Heart left ventricle (tissue), 13 donors: ENCODE measurements around the gene FAM120B.
A peak's percentile ranks its signal among the peaks of the same experiment; 100 is the strongest.

Experiments
- POLR2A ChIP-seq, 2 donors: fragments of 450-650 bp; IDR thresholded peaks; one replicate each; pipeline ENCODE4 v1.6.1; 2017; ENCODE audit warnings: antibody characterized with exemption in 2 of 2, mild to moderate bottlenecking in 2 of 2, moderate library complexity in 2 of 2
- TF ChIP-seq, protein P1 (sequence below), 12 donors: fragments of 200-600 bp; sonication (generic) in 4 of 12; IDR thresholded peaks; one replicate each; pipeline versions ENCODE4 v1.5.0 to v1.8.0; 2018 to 2022; ENCODE audit warnings: antibody characterized with exemption in 12 of 12, mild to moderate bottlenecking in 5 of 12
- donor health status: ischemic (EF 13 %, LVEDD 7.1; RV severe dilation, severe dysfunction).
- donor health status: DM: no; HTN: yes; CAD: no.
- donor health status: DM: no; HTN: no; CAD: no.
- donor health status: ischemic (EF 25% LVEDD 6.9; RV normal size, moderate dysfunction).
- donor health status: ischemic (EF 25% LVEDD 5.7; RV mildly dilated, moderate dysfunction).
- donor health status: ischemic (EF 35%, LVEDD 5.7; RV mildly dilated, moderate dysfunction).
- donor health status: nonischemic (EF 11% LVEDD 7.7; RV severe dilation, severe dysfunction).
- donor health status: DM: yes; HTN: yes; CAD: no.
- donor health status: PGD.
- donor health status: ischemic (EF 29% LVEDD 5.4; RV normal size, mild dysfunction).
- donor health status: nonischemic (EF 23%, LVEDD 6.1; RV moderate dilation, normal function).

DNA sequence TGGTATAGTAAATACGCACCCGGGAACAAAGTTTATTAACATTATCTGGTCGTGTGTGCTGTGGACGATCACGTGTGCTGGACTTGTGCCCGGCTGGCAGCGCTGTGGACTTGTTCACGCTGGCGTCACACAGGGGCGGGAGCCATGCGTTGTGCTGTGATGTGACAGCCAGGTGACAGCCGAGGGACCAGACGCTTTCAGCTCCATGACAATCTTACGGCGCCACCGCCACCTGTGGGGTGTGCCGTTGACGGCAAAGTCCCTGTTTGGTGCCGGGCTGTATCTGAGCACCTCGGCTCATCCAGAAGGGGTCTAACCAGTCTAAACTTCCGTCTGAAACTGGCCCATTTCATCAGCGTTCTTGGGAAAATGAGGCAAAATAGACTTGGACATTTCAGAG is 40.9 kb upstream of the FAM120B start:
- TF ChIP-seq POLR2A (IDR thresholded peaks at IDR 0.05): no peak
- TF ChIP-seq, protein P1, sequence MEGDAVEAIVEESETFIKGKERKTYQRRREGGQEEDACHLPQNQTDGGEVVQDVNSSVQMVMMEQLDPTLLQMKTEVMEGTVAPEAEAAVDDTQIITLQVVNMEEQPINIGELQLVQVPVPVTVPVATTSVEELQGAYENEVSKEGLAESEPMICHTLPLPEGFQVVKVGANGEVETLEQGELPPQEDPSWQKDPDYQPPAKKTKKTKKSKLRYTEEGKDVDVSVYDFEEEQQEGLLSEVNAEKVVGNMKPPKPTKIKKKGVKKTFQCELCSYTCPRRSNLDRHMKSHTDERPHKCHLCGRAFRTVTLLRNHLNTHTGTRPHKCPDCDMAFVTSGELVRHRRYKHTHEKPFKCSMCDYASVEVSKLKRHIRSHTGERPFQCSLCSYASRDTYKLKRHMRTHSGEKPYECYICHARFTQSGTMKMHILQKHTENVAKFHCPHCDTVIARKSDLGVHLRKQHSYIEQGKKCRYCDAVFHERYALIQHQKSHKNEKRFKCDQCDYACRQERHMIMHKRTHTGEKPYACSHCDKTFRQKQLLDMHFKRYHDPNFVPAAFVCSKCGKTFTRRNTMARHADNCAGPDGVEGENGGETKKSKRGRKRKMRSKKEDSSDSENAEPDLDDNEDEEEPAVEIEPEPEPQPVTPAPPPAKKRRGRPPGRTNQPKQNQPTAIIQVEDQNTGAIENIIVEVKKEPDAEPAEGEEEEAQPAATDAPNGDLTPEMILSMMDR (IDR thresholded peaks at IDR 0.05): peak in 2 of 12 donors; percentile 10 to 27
